ENCODE data around the gene OR51Q1. TPM values are rescaled to one million over a fixed set of nuclear protein-coding genes. Genes with fewer than 3 reads are reported as not detected.

OR51Q1 gene
- total RNA-seq, 6 experiments from 2014 or later: not detected

DNA sequence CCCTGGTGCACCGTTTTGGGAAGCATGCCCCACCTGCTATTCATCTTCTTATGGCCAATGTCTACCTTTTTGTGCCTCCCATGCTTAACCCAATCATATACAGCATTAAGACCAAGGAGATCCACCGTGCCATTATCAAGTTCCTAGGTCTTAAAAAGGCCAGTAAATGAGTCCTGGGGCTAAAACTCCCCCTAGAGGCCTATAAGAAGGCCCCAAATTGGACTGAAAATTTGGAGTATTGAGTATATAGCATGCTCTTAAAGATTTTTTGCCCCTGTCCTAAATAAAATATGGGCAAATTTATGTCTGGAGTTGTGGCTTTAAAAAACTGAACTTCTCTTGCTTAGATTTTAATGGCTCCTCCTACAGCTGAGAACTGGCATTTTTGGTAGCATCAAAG is 31.7 kb upstream of the OR51Q1 start:
- ATAC-seq: no peak
- H3K36me3 ChIP-seq: no peaks in the 10 kb centered on the region
- TF ChIP-seq POLR2A (IDR thresholded peaks at IDR 0.05) (no peak), CTCF (IDR thresholded peaks at IDR 0.05) (no peak)
- intact Hi-C loops (cut with DNase I): no loop called here
- DNase-seq: no peak
- no peaks in the 10 kb centered on the region for H3K4me1 ChIP-seq
- no peak overlapping the region for H3K27ac ChIP-seq
- no peaks in the 10 kb centered on the region for H3K27me3 ChIP-seq
- WGBS (ENCODE audit: insufficient coverage, low coverage, low lambda C conversion rate, missing lambda C conversion rate): 68% methylated on average over 2 of the region's 2 CpGs
- H3K9me3 ChIP-seq: no peaks in the 10 kb centered on the region
- no peak overlapping the region for H3K4me3 ChIP-seq

- no peak overlapping the region for H3K4me3 ChIP-seq
- H3K27me3 ChIP-seq: no peaks in the 10 kb centered on the region
- no peak for ATAC-seq
- no peak overlapping the region for H3K27ac ChIP-seq
- no peak for DNase-seq
- intact Hi-C loops (cut with DNase I): no loop called here
- H3K4me1 ChIP-seq: no peaks in the 10 kb centered on the region
- H3K36me3 ChIP-seq: no peaks in the 10 kb centered on the region
- TF ChIP-seq POLR2A (IDR thresholded peaks at IDR 0.05) (no peak), CTCF (IDR thresholded peaks at IDR 0.05) (no peak)
- no peaks in the 10 kb centered on the region for H3K9me3 ChIP-seq
Measured at GRCh38 chr11:5394091-5394490, 27.8 kb upstream of the OR51Q1 start.

GRCh38 chr11:5398936-5399335 is 23.0 kb upstream of the OR51Q1 start:
- no peaks in the 10 kb centered on the region for H3K9me3 ChIP-seq
- DNase-seq: no peak
- no peak overlapping the region for H3K27ac ChIP-seq
- intact Hi-C loops (cut with DNase I): no loop called here
- TF ChIP-seq POLR2A (IDR thresholded peaks at IDR 0.05): no peak
- no peak for TF ChIP-seq CTCF (IDR thresholded peaks at IDR 0.05)
- H3K4me3 ChIP-seq: no peak overlapping the region
- H3K4me1 ChIP-seq: no peaks in the 10 kb centered on the region
- H3K36me3 ChIP-seq: no peaks in the 10 kb centered on the region
- H3K27me3 ChIP-seq: no peaks in the 10 kb centered on the region
- no peak for ATAC-seq

DNA sequence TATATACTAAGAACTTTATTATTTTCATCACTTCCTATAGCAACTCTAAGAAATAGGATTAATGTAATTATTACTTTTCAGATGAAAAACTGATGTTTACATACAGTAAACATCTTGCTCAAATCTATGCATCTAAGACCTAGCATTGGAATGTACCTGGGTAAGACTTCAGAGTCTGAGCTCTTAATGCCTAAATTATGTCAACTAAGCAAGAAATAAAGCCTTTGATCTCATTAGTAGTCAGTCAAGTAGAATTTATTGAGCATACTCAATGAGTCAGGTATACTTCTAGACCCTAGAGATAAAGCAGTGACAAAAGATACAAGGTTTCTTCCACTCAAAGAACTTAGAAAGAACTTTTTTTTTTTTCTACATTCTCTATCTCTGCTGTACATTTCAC is 16.7 kb upstream of the OR51Q1 start:
- intact Hi-C loops (cut with DNase I): no loop called here
- TF ChIP-seq POLR2A (IDR thresholded peaks at IDR 0.05): no peak
- TF ChIP-seq CTCF (IDR thresholded peaks at IDR 0.05): no peak
- Histone ChIP-seq H3K9me3 (no peaks in the 10 kb centered on the region), H3K27ac (no peak overlapping the region), H3K4me1 (no peaks in the 10 kb centered on the region), H3K36me3 (no peaks in the 10 kb centered on the region), H3K4me3 (no peak overlapping the region), H3K27me3 (no peaks in the 10 kb centered on the region)
- ATAC-seq (no peak), DNase-seq (no peak)

- no peaks in the 10 kb centered on the region for H3K4me1 ChIP-seq
- intact Hi-C loops (cut with DNase I): no loop called here
- H3K27me3 ChIP-seq: no peaks in the 10 kb centered on the region
- no peaks in the 10 kb centered on the region for H3K9me3 ChIP-seq
- no peak for DNase-seq
- H3K27ac ChIP-seq: no peak overlapping the region
- H3K36me3 ChIP-seq: no peaks in the 10 kb centered on the region
- no peak overlapping the region for H3K4me3 ChIP-seq
- ATAC-seq: no peak
- WGBS (ENCODE audit: insufficient coverage, low coverage, low lambda C conversion rate, missing lambda C conversion rate): 44% methylated on average over 5 of the region's 5 CpGs
- TF ChIP-seq CTCF (IDR thresholded peaks at IDR 0.05) (no peak), POLR2A (IDR thresholded peaks at IDR 0.05) (no peak)
Measured at GRCh38 chr11:5420993-5421392, 918 bp upstream of the OR51Q1 start.

All from right lobe of liver (tissue), 6 donors.